IMR-90 (cell line): ENCODE data around the gene SPG11. TPM values are rescaled to one million over a fixed set of nuclear protein-coding genes. Genes with fewer than 3 reads are reported as not detected.

ENCODE experiments used
- ATAC-seq: fragments of 200-7000 bp; cut with Tn5 transposase; 2 replicates; pipeline ENCODE4 v1.9.1; 2020; ENCODE audit warnings: low read depth, mild to moderate bottlenecking, moderate library complexity
- BruUV-seq: library from RNA; stranded (reverse); fragments of 400-500 nt; replicated peaks from 2 replicates; lab custom pipeline; 2021; lab: Mats Ljungman, UMichigan
- CTCF ChIA-PET: fragments of 300-600 bp; formaldehyde crosslinking; extraction: SDS; loops from one replicate; lab custom pipeline; 2021; ENCODE audit warnings: antibody characterized with exemption; lab: Yijun Ruan, JAX
- POLR2A ChIA-PET: fragments of 300-600 bp; sonication (Branson Sonifier 250); formaldehyde crosslinking; loops from one replicate; lab custom pipeline; 2022; ENCODE audit warnings: antibody characterized with exemption; ENCODE audit not compliant: unreplicated experiment; lab: Charles Lee
- DNase-seq: peaks from one replicate; pipeline ENCODE4 v3.0.0; 2013
- H2AFZ ChIP-seq: replicated peaks from 2 replicates; pipeline ENCODE3; 2013; ENCODE audit warnings: low read length, mild to moderate bottlenecking; ENCODE audit not compliant: poor library complexity
- H2AK5ac ChIP-seq: 2 replicates; pipeline ENCODE4 v1.6.1; 2013; ENCODE audit warnings: low read depth, low read length, inconsistent platforms
- H2AK9ac ChIP-seq: replicated peaks from 2 replicates; pipeline ENCODE3; 2013; ENCODE audit warnings: mild to moderate bottlenecking, low read depth, low read length, moderate library complexity; ENCODE audit not compliant: poor library complexity
- H2BK120ac ChIP-seq: 2 replicates; pipeline ENCODE4 v1.6.1; 2013; ENCODE audit warnings: low read depth, low read length, inconsistent platforms
- H2BK15ac ChIP-seq: 3 replicates; pipeline ENCODE4 v1.6.1; 2013; ENCODE audit warnings: low read depth, low read length, inconsistent platforms
- H2BK20ac ChIP-seq: 2 replicates; pipeline ENCODE4 v1.6.1; 2013; ENCODE audit warnings: low read depth, mild to moderate bottlenecking, inconsistent platforms, low read length, moderate library complexity
- H2BK5ac ChIP-seq: 2 replicates; pipeline ENCODE4 v1.6.1; 2013; ENCODE audit warnings: mild to moderate bottlenecking, low read depth, low read length, inconsistent platforms; ENCODE audit not compliant: poor library complexity, severe bottlenecking
- H3K14ac ChIP-seq: replicated peaks from 2 replicates; pipeline ENCODE4 v1.6.1; 2013; ENCODE audit warnings: low read depth, low read length, inconsistent platforms
- H3K18ac ChIP-seq: 2 replicates; pipeline ENCODE4 v1.6.1; 2013; ENCODE audit warnings: low read depth, low read length, control low read depth
- H3K23ac ChIP-seq: 2 replicates; pipeline ENCODE4 v1.6.1; 2013; ENCODE audit warnings: low read depth, low read length, inconsistent platforms
- H3K27ac ChIP-seq: 2 replicates; pipeline ENCODE4 v1.5.1; 2013; ENCODE audit warnings: mild to moderate bottlenecking, control low read depth, low read length; ENCODE audit not compliant: insufficient read depth
- H3K27me3 ChIP-seq: 2 replicates; pipeline ENCODE4 v1.6.1; 2013; ENCODE audit warnings: low read length; ENCODE audit not compliant: control insufficient read depth, insufficient read depth
- H3K36me3 ChIP-seq: 2 replicates; pipeline ENCODE4 v1.6.1; 2013; ENCODE audit warnings: low read length, mixed read lengths; ENCODE audit not compliant: control insufficient read depth, insufficient read depth
- H3K4ac ChIP-seq: 2 replicates; pipeline ENCODE4 v1.6.1; 2013; ENCODE audit warnings: low read depth, low read length, inconsistent platforms
- H3K4me1 ChIP-seq: 2 replicates; pipeline ENCODE4 v1.6.1; 2013; ENCODE audit warnings: low read length, mixed read lengths; ENCODE audit not compliant: control insufficient read depth, insufficient read depth
- H3K4me2 ChIP-seq: 2 replicates; pipeline ENCODE4 v1.6.1; 2013; ENCODE audit warnings: low read depth, mild to moderate bottlenecking, control low read depth, low read length, moderate library complexity
- H3K4me3 ChIP-seq: 2 replicates; pipeline ENCODE4 v1.5.1; 2013; ENCODE audit warnings: low read depth, mild to moderate bottlenecking, control low read depth, low read length, moderate library complexity; ENCODE audit not compliant: insufficient read depth
- H3K56ac ChIP-seq: 2 replicates; pipeline ENCODE4 v1.6.1; 2013; ENCODE audit warnings: low read length, inconsistent platforms; ENCODE audit not compliant: insufficient read depth; ENCODE audit errors: extremely low read depth
- H3K79me1 ChIP-seq, 2 experiments: 2 replicates each; pipeline ENCODE4 v1.6.1; 2013; ENCODE audit warnings: low read length in 2 of 2, inconsistent platforms in 1 of 2, low read depth in 1 of 2
- H3K9ac ChIP-seq: 2 replicates; pipeline ENCODE4 v1.6.1; 2013; ENCODE audit warnings: low read depth, low read length, control low read depth
- H3K9me1 ChIP-seq: 2 replicates; pipeline ENCODE4 v1.6.1; 2013; ENCODE audit warnings: low read length, inconsistent platforms; ENCODE audit not compliant: insufficient read depth
- H3K9me3 ChIP-seq: 2 replicates; pipeline ENCODE4 v1.6.1; 2013; ENCODE audit warnings: low read length; ENCODE audit not compliant: control insufficient read depth, insufficient read depth
- H4K20me1 ChIP-seq: 2 replicates; pipeline ENCODE4 v1.6.1; 2013; ENCODE audit warnings: low read length, inconsistent platforms; ENCODE audit not compliant: insufficient read depth
- H4K5ac ChIP-seq: 2 replicates; pipeline ENCODE4 v1.6.1; 2013; ENCODE audit warnings: mild to moderate bottlenecking, low read depth, low read length, control low read depth
- H4K8ac ChIP-seq, 2 experiments: 2 replicates each; pipeline ENCODE4 v1.6.1; 2013; ENCODE audit warnings: low read depth in 2 of 2, low read length in 2 of 2, control low read depth in 1 of 2, inconsistent platforms in 1 of 2
- H4K91ac ChIP-seq: 2 replicates; pipeline ENCODE4 v1.6.1; 2013; ENCODE audit warnings: low read depth, low read length, inconsistent platforms; ENCODE audit not compliant: insufficient read depth
- BHLHE40 ChIP-seq: fragments of 150-350 bp; IDR thresholded peaks from 2 replicates; pipeline ENCODE4 v1.6.1; 2016; ENCODE audit warnings: mild to moderate bottlenecking, low read depth, low read length
- NFE2L2 ChIP-seq: fragments of 150-350 bp; IDR thresholded peaks from 2 replicates; pipeline ENCODE4 v1.6.1; 2016; ENCODE audit warnings: low read depth, mild to moderate bottlenecking, low read length
- RCOR1 ChIP-seq: IDR thresholded peaks from 2 replicates; pipeline ENCODE4 v1.6.1; 2012; ENCODE audit warnings: mild to moderate bottlenecking, low read length, improper control_type of control experiment; ENCODE audit not compliant: insufficient replicate concordance
- SMC3 ChIP-seq: fragments of 150-350 bp; IDR thresholded peaks from 2 replicates; pipeline ENCODE4 v1.6.1; 2016; ENCODE audit warnings: low read depth, mild to moderate bottlenecking, antibody characterized with exemption, low read length, moderate library complexity
- whole genome bisulfite sequencing, 2 experiments: methylation state at CpG; one replicate each; pipeline versions ENCODE4 v1.1.5 to v1.1.7; 2013; ENCODE audit warnings: missing lambda C conversion rate in 2 of 2; ENCODE audit not compliant: insufficient read length in 1 of 2; ENCODE audit errors: extremely low coverage in 2 of 2; 5-methylcytosine and 5-hydroxymethylcytosine counted together
- dilution Hi-C: fragments of 300-500 bp; cut with HindIII; formaldehyde crosslinking; loops from one replicate; pipeline ENCODE4 v1.14.3; 2018; ENCODE audit warnings: low sequenced_read_pairs; ENCODE audit not compliant: unreplicated experiment
- in situ Hi-C: fragments of 300-500 bp; cut with MboI; formaldehyde crosslinking; loops from 3 replicates; pipeline ENCODE4 v1.14.3; 2019; ENCODE audit warnings: low sequenced_read_pairs, inconsistent platforms, mixed read lengths
- intact Hi-C: fragments of 100-400 bp; cut with micrococcal nuclease; formaldehyde crosslinking; loops from 2 replicates; pipeline ENCODE4 v1.10.0; 2022
- polyA plus RNA-seq, 3 experiments: library from polyadenylated mRNA; depleted of rRNA; stranded (reverse); fragments of >200 nt; gene quantifications; 2 replicates each; pipeline ENCODE4 v1.2.3, GENCODE V29; 2012; ENCODE audit warnings: low replicate concordance in 1 of 3
- total RNA-seq: library from RNA; depleted of rRNA; stranded (reverse); fragments of >200 nt; gene quantifications from 2 replicates; pipeline ENCODE4 v1.2.3, GENCODE V29; 2012
- TF ChIP-seq, protein P1 (sequence below): fragments of 150-350 bp; IDR thresholded peaks from 2 replicates; pipeline ENCODE4 v1.6.1; 2016; ENCODE audit warnings: low read depth, mild to moderate bottlenecking, low read length, moderate library complexity, borderline replicate concordance

The SPG11 gene
- total and polyA plus RNA-seq, 2 of the 4 experiments (the other 2 are of a cell fraction): 30.8 to 32.6 TPM

- no peak overlapping the region for H2AK5ac ChIP-seq
- H3K4me1 ChIP-seq: peaks cover 8% of the 10 kb centered on the region
- no peak overlapping the region for H3K4me3 ChIP-seq
- intact Hi-C loops: no loop called here
- DNase-seq (no peak), ATAC-seq (no peak)
- H3K9me1 ChIP-seq: peaks cover 12% of the 10 kb centered on the region
- dilution Hi-C loops: no loop called here
- H4K5ac ChIP-seq: no peak overlapping the region
- H3K14ac ChIP-seq: no peak overlapping the region
- no peak overlapping the region for H2BK120ac ChIP-seq
- H3K4ac ChIP-seq: no peak overlapping the region
- in situ Hi-C loops: no loop called here
- H3K9ac ChIP-seq: no peak overlapping the region
- BruUV-seq: no TSS peak
- H4K91ac ChIP-seq: no peak overlapping the region
- peaks cover 32% of the 10 kb centered on the region for H3K36me3 ChIP-seq
- no peak overlapping the region for H3K56ac ChIP-seq
- H2AFZ ChIP-seq: no peak overlapping the region
- no peaks in the 10 kb centered on the region for H3K27me3 ChIP-seq
- H4K20me1 ChIP-seq: no peaks in the 10 kb centered on the region
- H3K18ac ChIP-seq: no peak overlapping the region
- no peak overlapping the region for H2BK5ac ChIP-seq
- no peaks in the 10 kb centered on the region for H3K9me3 ChIP-seq
- ChIA-PET POLR2A (interaction anchor here (0.5 kb wide), 1 partner anchor 16 kb away, joined by 9 read pairs; no protein-coding TSS in a partner anchor), CTCF (no interaction called here)
- no peak overlapping the region for H2BK15ac ChIP-seq
- no peak overlapping the region for H3K4me2 ChIP-seq
- no CpG with 5 or more reads among the region's 1 CpG for WGBS, 2 experiments
- TF ChIP-seq NFE2L2: no peak
- TF ChIP-seq, protein P1, sequence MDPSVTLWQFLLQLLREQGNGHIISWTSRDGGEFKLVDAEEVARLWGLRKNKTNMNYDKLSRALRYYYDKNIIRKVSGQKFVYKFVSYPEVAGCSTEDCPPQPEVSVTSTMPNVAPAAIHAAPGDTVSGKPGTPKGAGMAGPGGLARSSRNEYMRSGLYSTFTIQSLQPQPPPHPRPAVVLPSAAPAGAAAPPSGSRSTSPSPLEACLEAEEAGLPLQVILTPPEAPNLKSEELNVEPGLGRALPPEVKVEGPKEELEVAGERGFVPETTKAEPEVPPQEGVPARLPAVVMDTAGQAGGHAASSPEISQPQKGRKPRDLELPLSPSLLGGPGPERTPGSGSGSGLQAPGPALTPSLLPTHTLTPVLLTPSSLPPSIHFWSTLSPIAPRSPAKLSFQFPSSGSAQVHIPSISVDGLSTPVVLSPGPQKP: no peak
- TF ChIP-seq SMC3: no peak
- no peak for TF ChIP-seq BHLHE40
- no peak for TF ChIP-seq RCOR1
- no peaks in the 10 kb centered on the region for H3K79me1 ChIP-seq
- no peak overlapping the region for H3K23ac ChIP-seq
- no peak overlapping the region for H2AK9ac ChIP-seq
- no peak overlapping the region for H2BK20ac ChIP-seq
- H4K8ac ChIP-seq: no peak overlapping the region
- no peak overlapping the region for H3K27ac ChIP-seq
Observed at GRCh38 chr15:44598066-44598465, 65.4 kb downstream of the SPG11 start.
